ENCODE measurements around the gene PCIF1. TPM values are rescaled to one million over a fixed set of nuclear protein-coding genes. Genes with fewer than 3 reads are reported as not detected.
A peak's percentile ranks its signal among the peaks of the same experiment; 100 is the strongest.
"Not testable (repeated sequence)": the region's sequence is repeated elsewhere in the genome, so short reads cannot be mapped to it uniquely, and the experiment has no call there.

The PCIF1 gene
- total and polyA plus RNA-seq, 7 donors, result 24.7 to 46.7 (median 29.7) TPM

DNA sequence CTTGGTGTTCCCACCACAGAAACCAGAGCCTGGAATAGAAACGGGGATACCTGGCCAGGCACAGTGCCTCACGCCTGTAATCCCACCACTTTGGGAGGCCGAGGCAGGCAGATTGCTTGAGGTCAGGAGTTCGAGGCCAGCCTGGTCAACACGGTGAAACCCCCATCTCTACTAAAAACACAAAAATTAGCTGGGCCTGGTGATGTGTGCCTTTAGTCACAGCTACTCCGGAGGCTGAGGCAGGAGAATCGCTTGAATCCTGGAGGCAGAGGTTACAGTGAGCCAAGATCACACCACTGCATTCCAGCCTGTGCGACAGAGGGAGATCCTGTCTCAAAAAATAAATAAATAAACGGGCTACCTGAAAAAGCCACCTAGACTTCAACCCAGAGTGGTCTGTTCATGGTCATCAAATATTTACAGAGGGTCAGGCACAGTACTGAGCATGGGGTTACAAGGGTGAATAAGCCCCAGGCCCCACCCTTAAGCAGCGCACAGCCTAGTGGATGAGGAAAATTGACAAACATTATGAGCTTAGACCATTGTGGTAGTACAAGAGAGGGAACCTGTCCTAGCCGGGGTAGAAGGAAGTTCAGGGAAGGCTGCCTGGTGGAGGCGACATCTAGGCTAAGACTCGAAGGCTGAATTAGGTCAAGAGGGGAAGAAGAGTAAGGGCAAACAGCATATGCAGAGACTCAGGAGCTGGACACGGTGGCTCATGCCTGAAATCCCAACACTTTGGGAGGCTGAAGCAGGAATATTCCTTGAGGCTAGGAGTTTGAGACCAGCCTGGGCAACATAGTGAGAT is 7.2 kb upstream of the PCIF1 start:
- 79 to 84% (median 80%) methylated on average over 14 of the region's 14 CpGs for WGBS, 3 donors

DNA sequence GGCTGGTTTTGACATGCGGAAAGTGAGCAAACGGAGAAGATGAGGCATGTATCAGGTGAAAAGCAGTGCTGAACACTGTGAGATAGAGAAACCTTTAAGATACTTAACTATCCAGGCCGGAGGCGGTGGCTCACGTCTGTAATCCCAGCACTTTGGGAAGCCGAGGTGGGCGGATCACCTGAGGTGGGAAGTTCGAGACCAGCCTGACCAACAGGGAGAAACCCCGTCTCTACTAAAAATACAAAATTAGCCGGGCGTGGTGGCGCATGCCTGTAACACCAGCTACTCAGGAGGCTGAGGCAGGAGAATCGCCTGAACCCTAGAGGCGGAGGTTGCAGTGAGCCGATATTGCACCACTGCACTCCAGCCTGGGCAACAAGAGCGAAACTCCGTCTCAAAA is 2.8 kb upstream of the PCIF1 start:
- WGBS, 3 donors, result 91 to 94% (median 93%) methylated on average over 16 to 17 of the region's 17 CpGs
- ATAC-seq; H3K27ac ChIP-seq; H3K9me3 ChIP-seq; H3K27me3 ChIP-seq (ENCODE audit: insufficient read depth in 3 of 3, low read length in 2 of 3); H3K4me3 ChIP-seq; DNase-seq: not testable (repeated sequence)
- intact Hi-C loops (cut with DNase I), result loop anchor here (5.0 to 10.0 kb wide), 2 partner anchors 39 to 1383 kb away; partner anchors contain the start of genes CTSA (in 2 of the 2) and NEURL2 (in 2 of the 2)
- peaks cover 0 to 10% of the 10 kb centered on the region in 2 donors for H3K36me3 ChIP-seq (ENCODE audit: insufficient read depth in 1 of 2, low read depth in 1 of 2)
- H3K4me1 ChIP-seq, result peaks cover 17% of the 10 kb centered on the region

More for the DNA sequence above, 7.2 kb upstream of the PCIF1 start:
- DNase-seq (no peak), ATAC-seq (no peak)
- H3K9me3 ChIP-seq, result no peaks in the 10 kb centered on the region
- H3K4me3 ChIP-seq, result no peak overlapping the region
- intact Hi-C loops (cut with DNase I), result no loop called here
- H3K4me1 ChIP-seq, result peaks cover 14% of the 10 kb centered on the region
- H3K27me3 ChIP-seq (ENCODE audit: insufficient read depth in 3 of 3, low read length in 2 of 3), result no peaks in the 10 kb centered on the region
- TF ChIP-seq, protein P1, sequence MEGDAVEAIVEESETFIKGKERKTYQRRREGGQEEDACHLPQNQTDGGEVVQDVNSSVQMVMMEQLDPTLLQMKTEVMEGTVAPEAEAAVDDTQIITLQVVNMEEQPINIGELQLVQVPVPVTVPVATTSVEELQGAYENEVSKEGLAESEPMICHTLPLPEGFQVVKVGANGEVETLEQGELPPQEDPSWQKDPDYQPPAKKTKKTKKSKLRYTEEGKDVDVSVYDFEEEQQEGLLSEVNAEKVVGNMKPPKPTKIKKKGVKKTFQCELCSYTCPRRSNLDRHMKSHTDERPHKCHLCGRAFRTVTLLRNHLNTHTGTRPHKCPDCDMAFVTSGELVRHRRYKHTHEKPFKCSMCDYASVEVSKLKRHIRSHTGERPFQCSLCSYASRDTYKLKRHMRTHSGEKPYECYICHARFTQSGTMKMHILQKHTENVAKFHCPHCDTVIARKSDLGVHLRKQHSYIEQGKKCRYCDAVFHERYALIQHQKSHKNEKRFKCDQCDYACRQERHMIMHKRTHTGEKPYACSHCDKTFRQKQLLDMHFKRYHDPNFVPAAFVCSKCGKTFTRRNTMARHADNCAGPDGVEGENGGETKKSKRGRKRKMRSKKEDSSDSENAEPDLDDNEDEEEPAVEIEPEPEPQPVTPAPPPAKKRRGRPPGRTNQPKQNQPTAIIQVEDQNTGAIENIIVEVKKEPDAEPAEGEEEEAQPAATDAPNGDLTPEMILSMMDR (IDR thresholded peaks at IDR 0.05), result no peak
- peaks cover 0 to 2% of the 10 kb centered on the region in 2 donors for H3K36me3 ChIP-seq (ENCODE audit: insufficient read depth in 1 of 2, low read depth in 1 of 2)
- no peak overlapping the region for H3K27ac ChIP-seq

DNA sequence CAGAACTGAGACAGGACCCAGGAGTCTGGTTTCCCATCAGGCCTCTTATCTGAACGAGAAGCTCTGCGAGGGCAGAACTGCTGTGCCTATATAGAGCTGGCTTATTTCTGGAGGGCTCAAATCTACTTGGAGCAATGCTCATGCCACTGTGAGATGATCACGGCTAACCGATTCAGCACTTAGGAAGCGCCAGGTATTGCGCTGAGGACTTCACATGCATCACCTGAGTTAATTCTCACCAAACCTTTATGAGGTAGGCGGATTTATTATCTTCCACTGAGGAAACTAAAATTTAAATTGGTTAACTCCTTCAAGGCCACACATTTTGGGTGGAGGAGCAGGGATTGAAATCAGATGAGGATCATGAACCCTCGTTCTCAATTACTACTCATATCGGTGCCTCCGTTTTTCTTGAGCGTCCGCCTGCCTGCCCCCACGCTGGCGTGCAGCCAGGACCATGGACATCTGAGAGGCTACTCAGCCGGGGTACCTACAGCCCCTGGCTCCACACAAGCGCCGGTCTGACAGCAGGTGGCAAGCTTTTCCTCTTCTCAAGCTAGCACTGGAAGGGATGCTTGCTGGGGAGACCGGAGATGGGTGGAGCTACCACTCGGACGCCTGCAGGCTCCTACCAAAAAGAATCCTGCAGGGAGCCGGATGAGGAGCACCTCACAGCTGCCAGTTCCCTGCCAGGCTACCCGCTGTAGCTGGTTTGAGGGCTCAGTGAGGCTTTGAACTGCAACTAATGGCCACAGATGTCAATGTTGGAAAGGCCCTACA is 1.0 kb upstream of the PCIF1 start:
- DNase-seq (peak; percentile 61 to 82), ATAC-seq (peak; percentile 6 to 36 (median 19))
- Histone ChIP-seq H3K27me3 (ENCODE audit: insufficient read depth in 3 of 3, low read length in 2 of 3) (no peaks in the 10 kb centered on the region), H3K27ac (peak overlapping the region; percentile 100), H3K36me3 (ENCODE audit: insufficient read depth in 1 of 2, low read depth in 1 of 2) (peaks cover 4 to 23% of the 10 kb centered on the region in 2 donors), H3K4me1 (peaks cover 18% of the 10 kb centered on the region), H3K9me3 (no peaks in the 10 kb centered on the region), H3K4me3 (peak overlapping the region; percentile 97)
- 21 to 28% (median 24%) methylated on average over 22 of the region's 22 CpGs for WGBS, 3 donors
- TF ChIP-seq, protein P1 (IDR thresholded peaks at IDR 0.05), result peak; percentile 32
- intact Hi-C loops (cut with DNase I), result loop anchor here (5.0 to 10.0 kb wide), 2 partner anchors 41 to 1381 kb away; partner anchors contain the start of genes CTSA (in 2 of the 2) and NEURL2 (in 2 of the 2)

DNA sequence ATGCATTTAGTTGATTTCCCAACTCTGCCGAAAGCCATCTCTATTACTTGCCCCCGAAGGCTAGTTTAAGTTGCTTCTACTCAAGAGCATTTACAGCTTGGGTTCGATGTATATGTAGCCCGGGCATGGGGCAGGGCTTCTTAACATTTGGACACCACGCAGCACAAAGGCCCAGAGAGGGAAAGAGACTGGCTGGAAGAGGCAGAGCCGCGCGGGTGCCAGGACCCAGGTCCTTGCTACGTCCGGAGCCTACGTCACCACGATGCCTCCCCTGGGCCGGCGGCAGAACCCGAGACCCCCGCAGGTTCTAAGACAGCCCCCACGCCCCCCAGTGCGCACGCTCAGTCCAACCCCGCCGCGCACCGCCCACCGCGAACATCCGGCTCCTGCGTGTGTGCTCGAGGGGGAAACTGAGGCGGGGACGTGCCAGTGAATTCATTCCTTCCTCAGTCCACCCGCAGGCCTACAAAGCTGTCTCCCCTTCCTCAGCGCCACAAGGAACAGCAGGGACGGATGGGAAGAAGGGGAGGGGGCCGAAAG is 367 bp upstream of the PCIF1 start:
- peak overlapping the region; percentile 100 for H3K27ac ChIP-seq
- H3K4me3 ChIP-seq, result peak overlapping the region; percentile 97
- WGBS, 3 donors, result 0 to 1% (median 0%) methylated on average over 32 to 34 of the region's 34 CpGs
- H3K36me3 ChIP-seq (ENCODE audit: insufficient read depth in 1 of 2, low read depth in 1 of 2), result peaks cover 6 to 30% of the 10 kb centered on the region in 2 donors
- TF ChIP-seq, protein P1 (IDR thresholded peaks at IDR 0.05), result no peak
- peak; percentile 21 to 41 (median 28) for ATAC-seq
- intact Hi-C loops (cut with DNase I), result loop anchor here (5.0 to 10.0 kb wide), 2 partner anchors 42 to 1381 kb away; partner anchors contain the start of genes CTSA (in 2 of the 2) and NEURL2 (in 2 of the 2)
- no peaks in the 10 kb centered on the region for H3K27me3 ChIP-seq (ENCODE audit: insufficient read depth in 3 of 3, low read length in 2 of 3)
- H3K9me3 ChIP-seq, result no peaks in the 10 kb centered on the region
- DNase-seq, result peak; percentile 77 to 87
- peaks cover 18% of the 10 kb centered on the region for H3K4me1 ChIP-seq

All from psoas muscle (tissue), 8 donors.